Mammary microvascular endothelial cell (primary cell): ENCODE results near the gene OR1I1. TPM values are rescaled to one million over a fixed set of nuclear protein-coding genes. Genes with fewer than 3 reads are reported as not detected.

Experiments used
- total RNA-seq: library from RNA; depleted of rRNA; stranded (reverse); fragments of >200 nt; gene quantifications from 2 replicates; pipeline ENCODE4 v1.2.3, GENCODE V29; 2015

OR1I1 gene, protein sequence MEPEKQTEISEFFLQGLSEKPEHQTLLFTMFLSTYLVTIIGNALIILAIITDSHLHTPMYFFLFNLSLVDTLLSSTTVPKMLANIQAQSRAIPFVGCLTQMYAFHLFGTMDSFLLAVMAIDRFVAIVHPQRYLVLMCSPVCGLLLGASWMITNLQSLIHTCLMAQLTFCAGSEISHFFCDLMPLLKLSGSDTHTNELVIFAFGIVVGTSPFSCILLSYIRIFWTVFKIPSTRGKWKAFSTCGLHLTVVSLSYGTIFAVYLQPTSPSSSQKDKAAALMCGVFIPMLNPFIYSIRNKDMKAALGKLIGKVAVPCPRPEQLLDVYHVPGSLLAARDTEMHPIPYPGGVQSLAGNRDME
- total RNA-seq = not detected in 2 replicates

GRCh38 chr19:15081911-15082310 is at the start of gene OR1I1:
Gene OR1I1, plus strand, starts transcription at chr19:15082211. Its CDS starts 4,855 bp downstream, at chr19:15087066.

GRCh38 chr19:15048885-15049541 is 33.0 kb upstream of the OR1I1 start, which contains the start of gene CASP14:
Gene CASP14, plus strand, starts transcription at chr19:15049480. Its CDS starts 2,772 bp downstream, at chr19:15052252.

GRCh38 chr19:15107061-15108010 is 25.3 kb downstream of the OR1I1 start, which contains the start of gene SYDE1:
Gene SYDE1, plus strand, starts transcription at chr19:15107401. Its CDS starts 33 bp downstream, at chr19:15107434.

Other genes with a start within 250 kb of the OR1I1 start
- gene OR7A5, start 247.0 kb upstream of the OR1I1 start, total RNA-seq = not detected in 2 replicates
- not detected in 2 replicates for gene OR7C1, start 247.0 kb upstream of the OR1I1 start, total RNA-seq
- gene OR7A10, start 233.3 kb upstream of the OR1I1 start, total RNA-seq = not detected in 2 replicates
- not detected in 2 replicates for gene OR7A17, start 196.1 kb upstream of the OR1I1 start, total RNA-seq
- not detected in 2 replicates for gene OR7C2, start 140.7 kb upstream of the OR1I1 start, total RNA-seq
- not detected in 2 replicates for gene SLC1A6, start 102.3 kb upstream of the OR1I1 start, total RNA-seq
- not detected in 2 replicates for gene CASP14, start 32.7 kb upstream of the OR1I1 start, total RNA-seq
- 28.1 and 33.4 TPM in 2 replicates for gene SYDE1, start 25.2 kb downstream of the OR1I1 start, total RNA-seq
- gene NOTCH3, start 118.8 kb downstream of the OR1I1 start, total RNA-seq = 0.34 and 0.40 TPM in 2 replicates
- gene EPHX3, start 150.2 kb downstream of the OR1I1 start, total RNA-seq = 0.07 TPM in 1 of 2 replicates, not detected in the other